Measurements from ENCODE around the gene SRRM2. TPM values are rescaled to one million over a fixed set of nuclear protein-coding genes. Genes with fewer than 3 reads are reported as not detected.

SRRM2 gene
- total RNA-seq, 3 donors from 2014 or later = 537 to 551 (median 548) TPM

DNA sequence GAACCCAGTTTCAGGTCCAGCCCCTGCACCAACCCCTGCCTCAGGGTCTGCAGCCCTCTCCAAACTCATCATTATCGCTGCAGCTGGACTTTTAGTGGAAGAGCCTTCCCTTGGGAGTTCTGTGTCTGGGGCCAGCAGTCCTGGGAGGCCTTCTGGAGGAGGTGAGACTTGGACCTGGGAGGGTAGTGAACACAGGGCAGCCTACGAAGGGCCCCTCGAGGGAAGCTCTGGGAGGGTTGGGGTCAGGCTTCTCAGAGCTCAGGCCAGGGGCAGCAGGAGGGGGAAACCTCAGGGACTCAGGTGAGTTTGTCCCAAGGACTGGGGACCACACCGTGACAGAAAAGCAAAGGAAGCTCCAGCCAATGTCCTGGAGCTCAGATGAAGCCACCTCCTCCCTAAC lies 11.3 kb upstream of the SRRM2 start:
- no peak for ATAC-seq
- no peak for DNase-seq
- no peaks in the 10 kb centered on the region for H3K9me3 Mint-ChIP-seq
- peaks cover 3% of the 10 kb centered on the region for H3K27me3 Mint-ChIP-seq (ENCODE audit: low read depth)
- no peak overlapping the region for H3K4me3 Mint-ChIP-seq
- H3K4me1 Mint-ChIP-seq (ENCODE audit: low read depth) = no peaks in the 10 kb centered on the region
- no peaks in the 10 kb centered on the region for H3K36me3 Mint-ChIP-seq (ENCODE audit: insufficient read depth)

- no peak for DNase-seq
- Mint-ChIP-seq H3K4me3 (no peak overlapping the region), H3K9me3 (no peaks in the 10 kb centered on the region), H3K27me3 (ENCODE audit: low read depth) (peaks cover 2% of the 10 kb centered on the region), H3K4me1 (ENCODE audit: low read depth) (no peaks in the 10 kb centered on the region), H3K36me3 (ENCODE audit: insufficient read depth) (no peaks in the 10 kb centered on the region)
- no peak for ATAC-seq
Measured at GRCh38 chr16:2742323-2743006, 10.0 kb upstream of the SRRM2 start.

DNA sequence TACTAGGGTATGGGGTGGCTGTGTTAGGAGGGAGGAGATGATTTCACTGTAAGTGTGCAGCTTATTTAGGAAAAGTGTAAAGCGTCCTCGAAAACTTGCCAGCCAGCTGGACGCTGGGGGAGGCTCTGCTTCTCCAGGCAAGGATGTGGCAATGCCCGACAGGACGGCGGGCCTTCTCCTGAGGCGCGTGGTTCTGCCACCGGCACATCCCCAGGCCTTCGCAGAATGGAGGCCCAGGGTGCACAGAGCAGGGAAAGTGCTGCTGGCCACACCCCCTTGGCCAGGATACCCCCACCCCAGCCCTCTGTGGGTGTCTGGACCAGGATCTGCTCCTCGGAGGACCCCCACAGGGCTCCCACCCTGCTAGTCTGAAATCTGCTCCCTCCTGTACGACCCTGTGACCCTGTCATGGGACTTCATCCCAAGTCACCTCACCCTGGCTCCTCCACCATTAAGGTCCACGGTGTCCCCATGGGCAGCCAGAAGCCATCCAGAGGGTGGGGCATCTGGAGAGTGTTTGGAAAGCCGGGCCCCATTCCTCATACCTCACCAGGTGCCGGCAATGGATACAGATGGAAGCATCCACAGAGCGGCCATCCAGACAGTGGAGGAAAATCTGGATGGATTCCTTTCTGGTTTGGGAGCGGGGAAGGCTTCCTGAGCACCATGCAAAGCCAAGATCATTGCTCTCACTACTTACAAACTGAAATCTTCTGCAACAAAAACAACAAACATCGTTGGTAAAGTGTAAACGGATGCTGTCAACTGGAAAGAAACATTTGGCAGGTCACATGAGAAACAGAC lies 9.2 kb upstream of the SRRM2 start:
- peaks cover 2% of the 10 kb centered on the region for H3K27me3 Mint-ChIP-seq (ENCODE audit: low read depth)
- ATAC-seq (no peak), DNase-seq (no peak)
- no peaks in the 10 kb centered on the region for H3K9me3 Mint-ChIP-seq
- H3K36me3 Mint-ChIP-seq (ENCODE audit: insufficient read depth) = no peaks in the 10 kb centered on the region
- H3K4me3 Mint-ChIP-seq = no peak overlapping the region
- no peaks in the 10 kb centered on the region for H3K4me1 Mint-ChIP-seq (ENCODE audit: low read depth)

- ATAC-seq (no peak), DNase-seq (no peak)
- Mint-ChIP-seq H3K4me1 (ENCODE audit: low read depth) (no peaks in the 10 kb centered on the region), H3K36me3 (ENCODE audit: insufficient read depth) (no peaks in the 10 kb centered on the region), H3K27me3 (ENCODE audit: low read depth) (peaks cover 2% of the 10 kb centered on the region), H3K9me3 (no peaks in the 10 kb centered on the region), H3K4me3 (no peak overlapping the region)
Measured at GRCh38 chr16:2744711-2745110, 7.7 kb upstream of the SRRM2 start.

GRCh38 chr16:2745116-2745890 lies 7.1 kb upstream of the SRRM2 start:
- DNase-seq = no peak
- H3K4me3 Mint-ChIP-seq = no peak overlapping the region
- H3K36me3 Mint-ChIP-seq (ENCODE audit: insufficient read depth) = no peaks in the 10 kb centered on the region
- H3K4me1 Mint-ChIP-seq (ENCODE audit: low read depth) = no peaks in the 10 kb centered on the region
- peaks cover 2% of the 10 kb centered on the region for H3K27me3 Mint-ChIP-seq (ENCODE audit: low read depth)
- no peaks in the 10 kb centered on the region for H3K9me3 Mint-ChIP-seq
- no peak for ATAC-seq

- Mint-ChIP-seq H3K4me3 (no peak overlapping the region), H3K36me3 (ENCODE audit: insufficient read depth) (no peaks in the 10 kb centered on the region), H3K27me3 (ENCODE audit: low read depth) (no peaks in the 10 kb centered on the region), H3K9me3 (no peaks in the 10 kb centered on the region), H3K4me1 (ENCODE audit: low read depth) (peaks cover 3% of the 10 kb centered on the region)
- DNase-seq (no peak), ATAC-seq (no peak)
Measured at GRCh38 chr16:2745961-2746360, 6.5 kb upstream of the SRRM2 start.

DNA sequence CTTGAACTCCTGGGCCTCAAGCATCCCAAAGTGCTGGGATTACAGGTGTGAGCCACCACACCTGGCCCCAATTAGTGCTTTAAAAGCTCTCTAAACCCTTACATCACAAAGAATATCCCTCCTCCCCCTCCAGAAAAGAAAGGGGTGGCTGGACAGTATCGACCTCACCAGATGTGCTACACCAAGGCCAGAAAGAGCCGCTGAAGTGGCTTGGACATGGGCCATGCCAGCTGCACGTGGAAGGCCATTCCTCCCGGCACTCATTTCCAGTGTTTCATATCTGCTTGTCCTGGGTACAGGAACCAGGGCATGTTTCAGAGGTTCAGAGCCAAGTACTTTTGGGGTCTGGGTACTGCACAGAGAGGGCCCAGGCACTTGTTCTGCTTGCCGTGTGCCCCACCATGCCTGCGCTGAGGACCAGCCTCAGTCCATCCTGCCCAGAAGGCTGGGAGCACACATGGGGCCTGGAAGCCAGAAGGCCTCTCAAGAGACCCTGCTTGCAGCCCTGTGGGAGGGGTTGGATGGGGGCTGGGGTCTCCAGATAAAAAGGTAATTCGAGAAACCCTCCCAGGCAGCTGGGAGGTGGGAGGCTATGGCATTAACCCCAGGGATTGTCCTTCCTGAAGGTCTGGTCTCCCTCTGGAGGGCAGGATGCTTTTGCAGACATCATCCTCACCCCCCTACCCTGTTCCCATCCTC lies 3.5 kb upstream of the SRRM2 start:
- Mint-ChIP-seq H3K4me1 (ENCODE audit: low read depth) (peaks cover 14% of the 10 kb centered on the region), H3K27me3 (ENCODE audit: low read depth) (no peaks in the 10 kb centered on the region), H3K9me3 (peaks cover 6% of the 10 kb centered on the region), H3K4me3 (no peak overlapping the region), H3K36me3 (ENCODE audit: insufficient read depth) (peaks cover 8% of the 10 kb centered on the region)
- ATAC-seq (no peak), DNase-seq (no peak)

DNA sequence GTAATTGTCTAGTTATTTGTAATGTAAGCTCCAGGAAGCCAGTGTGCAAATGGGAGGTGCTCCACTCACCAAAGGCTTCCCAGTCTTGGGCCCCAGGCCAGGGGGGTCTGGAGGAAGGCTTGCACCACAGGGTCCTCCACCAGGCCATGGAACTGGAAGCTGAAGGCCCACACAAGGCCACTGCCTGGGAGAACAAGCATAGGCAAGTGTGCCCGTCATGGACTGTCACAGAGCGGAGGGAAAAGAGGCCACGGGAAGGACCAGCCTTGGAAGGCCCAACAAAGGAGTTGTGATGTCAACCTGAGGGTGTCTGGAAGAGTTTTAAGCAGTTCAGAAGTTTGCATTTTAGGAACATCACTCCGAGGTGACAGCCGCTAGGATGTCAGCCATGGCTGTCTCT lies 3.0 kb upstream of the SRRM2 start:
- DNase-seq (no peak), ATAC-seq (no peak)
- H3K27me3 Mint-ChIP-seq (ENCODE audit: low read depth) = no peaks in the 10 kb centered on the region
- no peak overlapping the region for H3K4me3 Mint-ChIP-seq
- peaks cover 20% of the 10 kb centered on the region for H3K4me1 Mint-ChIP-seq (ENCODE audit: low read depth)
- H3K36me3 Mint-ChIP-seq (ENCODE audit: insufficient read depth) = peaks cover 13% of the 10 kb centered on the region
- H3K9me3 Mint-ChIP-seq = peaks cover 6% of the 10 kb centered on the region

DNA sequence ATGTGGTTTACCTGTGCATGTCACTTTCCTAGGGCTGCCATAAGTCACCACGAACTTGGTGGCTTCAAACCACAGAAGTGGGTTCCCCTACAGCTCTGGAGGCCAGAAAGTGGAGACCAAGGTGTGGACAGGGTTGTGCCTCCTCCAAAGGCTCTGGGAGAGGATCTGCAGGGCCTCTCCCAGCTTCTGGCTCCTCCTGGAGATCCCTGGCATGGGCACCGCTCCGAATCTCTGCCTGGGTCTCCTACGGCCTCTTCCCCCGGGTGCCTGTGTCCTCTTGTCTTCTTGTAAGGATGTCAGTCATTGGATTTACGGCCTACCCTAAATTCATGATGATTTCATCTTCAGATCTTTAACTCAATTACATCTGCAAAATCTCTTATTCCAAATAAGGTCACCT lies 2.5 kb upstream of the SRRM2 start:
- Mint-ChIP-seq H3K4me1 (ENCODE audit: low read depth) (peaks cover 25% of the 10 kb centered on the region), H3K4me3 (no peak overlapping the region)

DNA sequence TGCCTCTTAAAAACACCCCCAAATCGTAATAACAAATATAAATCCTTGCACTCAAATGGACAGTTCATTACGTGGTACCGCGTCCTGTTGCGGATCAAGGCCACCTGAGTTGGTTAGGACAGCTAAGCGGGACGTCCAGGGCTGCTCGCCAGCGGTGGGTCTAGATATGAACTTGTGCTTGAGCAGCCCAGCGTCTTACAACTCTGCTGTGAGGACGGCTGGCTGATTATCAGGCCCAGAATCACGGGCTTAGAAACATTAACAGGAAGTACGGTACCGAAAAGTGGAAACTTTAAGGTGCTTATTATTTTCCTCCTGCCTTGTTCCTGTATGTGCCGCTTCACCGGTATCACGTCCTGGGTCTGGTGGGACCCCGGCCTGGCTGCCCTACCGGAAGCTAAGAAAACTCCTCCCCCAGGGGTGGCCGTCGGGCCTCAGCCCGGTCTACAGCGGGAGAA lies 832 bp upstream of the SRRM2 start:
- Mint-ChIP-seq H3K4me3 (peak overlapping the region; percentile 90), H3K4me1 (ENCODE audit: low read depth) (peaks cover 40% of the 10 kb centered on the region), H3K36me3 (ENCODE audit: insufficient read depth) (peaks cover 31% of the 10 kb centered on the region), H3K27me3 (ENCODE audit: low read depth) (no peaks in the 10 kb centered on the region), H3K9me3 (peaks cover 6% of the 10 kb centered on the region)
- no peak for DNase-seq
- ATAC-seq = no peak

More for the DNA sequence above, 2.5 kb upstream of the SRRM2 start:
- DNase-seq (no peak), ATAC-seq (no peak)
- peaks cover 6% of the 10 kb centered on the region for H3K9me3 Mint-ChIP-seq
- peaks cover 17% of the 10 kb centered on the region for H3K36me3 Mint-ChIP-seq (ENCODE audit: insufficient read depth)
- no peaks in the 10 kb centered on the region for H3K27me3 Mint-ChIP-seq (ENCODE audit: low read depth)

DNA sequence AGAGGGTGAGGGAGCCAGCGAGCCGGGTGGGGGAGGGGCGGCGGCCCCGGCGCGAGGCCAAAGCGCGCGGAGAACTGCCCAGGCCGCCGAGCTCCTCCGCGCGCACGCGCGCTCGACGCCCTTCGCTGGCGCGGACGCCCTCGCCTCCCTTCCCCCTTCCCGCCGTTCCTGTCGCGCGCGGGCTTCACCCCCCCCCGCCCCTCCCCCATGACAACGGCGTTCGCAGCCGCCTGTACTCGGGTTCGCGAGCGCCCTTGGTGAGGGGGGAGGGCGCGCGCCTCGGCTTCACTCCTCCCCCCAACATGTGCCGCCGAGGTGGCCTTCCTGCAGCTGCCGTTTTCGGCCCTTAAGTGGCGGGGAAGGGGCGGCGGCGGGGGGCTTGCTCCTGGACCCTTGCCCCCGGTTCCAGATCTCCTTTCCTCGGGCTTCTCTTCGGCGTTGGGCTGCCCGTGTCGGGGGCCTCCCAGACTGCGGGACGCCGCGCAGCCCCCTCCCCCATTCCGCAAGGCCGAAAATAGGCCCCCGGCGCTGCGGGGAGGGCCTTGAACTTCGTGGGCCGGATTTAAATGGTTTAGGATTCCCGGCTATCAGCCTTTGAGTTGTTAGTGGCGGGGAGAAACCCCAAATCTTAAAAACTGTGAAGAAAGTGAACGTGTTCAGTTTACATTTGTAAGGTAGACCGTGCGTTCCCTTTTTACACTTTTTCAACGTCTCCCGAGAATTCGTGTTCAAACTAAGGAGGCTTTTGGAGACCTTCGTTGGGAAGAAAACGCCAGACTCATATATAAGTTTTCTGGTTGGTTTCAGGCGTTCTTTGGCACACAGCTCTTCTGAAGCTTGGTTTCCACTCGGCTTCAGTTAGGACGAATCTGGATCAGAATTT lies 653 bp downstream of the SRRM2 start:
- peaks cover 6% of the 10 kb centered on the region for H3K9me3 Mint-ChIP-seq
- no peaks in the 10 kb centered on the region for H3K27me3 Mint-ChIP-seq (ENCODE audit: low read depth)
- peaks cover 49% of the 10 kb centered on the region for H3K4me1 Mint-ChIP-seq (ENCODE audit: low read depth)
- peaks cover 44% of the 10 kb centered on the region for H3K36me3 Mint-ChIP-seq (ENCODE audit: insufficient read depth)
- peak; percentile 51 to 52 for ATAC-seq
- no peak for DNase-seq
- H3K4me3 Mint-ChIP-seq = peak overlapping the region; percentile 95

GRCh38 chr16:2753733-2754020 lies 1.2 kb downstream of the SRRM2 start:
- DNase-seq (no peak), ATAC-seq (no peak)
- Mint-ChIP-seq H3K4me3 (peak overlapping the region; percentile 95), H3K27me3 (ENCODE audit: low read depth) (no peaks in the 10 kb centered on the region), H3K9me3 (peaks cover 6% of the 10 kb centered on the region), H3K36me3 (ENCODE audit: insufficient read depth) (peaks cover 48% of the 10 kb centered on the region), H3K4me1 (ENCODE audit: low read depth) (peaks cover 49% of the 10 kb centered on the region)

GRCh38 chr16:2755158-2755557 lies 2.7 kb downstream of the SRRM2 start:
- Mint-ChIP-seq H3K4me3 (peak overlapping the region; percentile 95), H3K4me1 (ENCODE audit: low read depth) (peaks cover 55% of the 10 kb centered on the region), H3K9me3 (peaks cover 6% of the 10 kb centered on the region), H3K36me3 (ENCODE audit: insufficient read depth) (peaks cover 63% of the 10 kb centered on the region), H3K27me3 (ENCODE audit: low read depth) (no peaks in the 10 kb centered on the region)
- ATAC-seq = no peak
- DNase-seq = no peak
